Pancreas (tissue), 10 donors: ENCODE results near the gene SCAMP1. TPM values are rescaled to one million over a fixed set of nuclear protein-coding genes. Genes with fewer than 3 reads are reported as not detected.

ENCODE experiments used
- ATAC-seq, 4 donors: fragments of 200-7000 bp; cut with Tn5 transposase; one replicate each; pipeline versions ENCODE4 v1.8.0 to v1.9.1; 2020; ENCODE audit warnings: mild to moderate bottlenecking in 4 of 4, moderate library complexity in 4 of 4
- DNase-seq, 6 donors: peaks; one replicate each; pipeline ENCODE4 v3.0.0-alpha.2; 2020
- FAIRE-seq: peaks from 2 replicates; lab custom pipeline; 2012; peaks lifted over from hg19 to GRCh38; lab: Jason Lieb, UNC
- H3K27ac ChIP-seq, 4 donors: fragments of 200-600 bp; sonication (generic); 1 replicate in 3 of 4; 2 replicates in 1 of 4; pipeline versions ENCODE4 v1.5.0 to v1.8.0; 2020
- H3K27me3 ChIP-seq, 4 donors: fragments of 200-600 bp; one replicate each; pipeline ENCODE4 v1.8.0; 2021
- H3K36me3 ChIP-seq, 3 donors: fragments of 200-600 bp; sonication (generic) in 1 of 3; one replicate each; pipeline versions ENCODE4 v1.5.0 to v1.8.0; 2020 to 2021
- H3K4me1 ChIP-seq, 3 donors: fragments of 200-600 bp; one replicate each; pipeline ENCODE4 v1.8.0; 2021
- H3K4me3 ChIP-seq, 4 donors: fragments of 200-600 bp; sonication (generic) in 2 of 4; one replicate each; pipeline versions ENCODE4 v1.5.0 to v1.8.0; 2020 to 2021
- H3K9me3 ChIP-seq, 4 donors: fragments of 200-600 bp; one replicate each; pipeline ENCODE4 v1.8.0; 2021
- CTCF ChIP-seq, 4 donors: fragments of 200-600 bp; sonication (generic) in 3 of 4; IDR thresholded peaks; one replicate each; pipeline versions ENCODE4 v1.5.0 to v1.8.0; 2021; ENCODE audit warnings: antibody characterized with exemption in 4 of 4
- WGBS, 2 donors: extraction: QIAGEN DNeasy Blood & Tissue Kit; methylation state at CpG; one replicate each; pipeline ENCODE4 v1.1.7; 2013; 5-methylcytosine and 5-hydroxymethylcytosine counted together
- intact Hi-C, 3 donors: fragments of 100-400 bp; cut with DNase I; formaldehyde crosslinking; loops; one replicate each; pipeline versions ENCODE4 v1.11.1 to v1.14.2; 2022
- polyA plus RNA-seq, 2 donors: library from polyadenylated mRNA; stranded (reverse); fragments of 200-250 nt; gene quantifications; one replicate each; pipeline ENCODE4 v1.2.3, GENCODE V29; 2013
- total RNA-seq, 6 donors: library from RNA; stranded (reverse); fragmentation: NEBNext Ultra II Directional in 4 of 6; extraction: Animal tissue kit (Norgen Biotek cat#: 25700) in 4 of 6; gene quantifications; one replicate each; pipeline versions ENCODE4 v1.2.1 to v1.2.4, GENCODE V29; 2021 to 2023
- donor health status: healthy with polysubstance abuse.
- donor health status: DM: no; HTN: no; CAD: no; lungs with moderate emphysema.
- donor health status: DM: no; HTN: no; CAD: no.
- donor health status: control.
- donor health status: control.
- donor health status: Bipolar disorder and iron deficiency.
- donor health status: DM: yes; HTN: yes; CAD: no.
- donor health status: DM: no; HTN: no; CAD: no.
- donor health status: DM: no; HTN: no; CAD: no.
- donor health status: DM: yes; HTN: yes; CAD: no.

Gene SCAMP1
- total and polyA plus RNA-seq, 8 donors = 4.4 to 29.9 (median 20.4) TPM

- no peaks in the 10 kb centered on the region for H3K27me3 ChIP-seq
- no peak for TF ChIP-seq CTCF (IDR thresholded peaks at IDR 0.05)
- H3K9me3 ChIP-seq = no peaks in the 10 kb centered on the region
- no peaks in the 10 kb centered on the region for H3K36me3 ChIP-seq
- FAIRE-seq (no peak), DNase-seq (peak in 1 of 6 donors; percentile 40), ATAC-seq (peak in 2 of 4 donors; percentile 15 to 43)
- 86 to 87% methylated on average over 10 of the region's 10 CpGs for WGBS, 2 donors
- peaks cover 0 to 15% (median 3%) of the 10 kb centered on the region in 3 donors for H3K4me1 ChIP-seq
- intact Hi-C loops = no loop called here
- H3K4me3 ChIP-seq = no peak overlapping the region
- peak overlapping the region in 1 of 4 donors; percentile 33 for H3K27ac ChIP-seq
Observed at GRCh38 chr5:78511121-78511906, 150.9 kb downstream of the SCAMP1 start.

GRCh38 chr5:78512435-78512834 is 152.0 kb downstream of the SCAMP1 start:
- H3K4me1 ChIP-seq = peaks cover 0 to 15% (median 3%) of the 10 kb centered on the region in 3 donors
- no peak overlapping the region for H3K4me3 ChIP-seq
- no peak overlapping the region for H3K27ac ChIP-seq
- ATAC-seq (no peak), DNase-seq (no peak), FAIRE-seq (no peak)
- H3K9me3 ChIP-seq = no peaks in the 10 kb centered on the region
- no peaks in the 10 kb centered on the region for H3K36me3 ChIP-seq
- no peak for TF ChIP-seq CTCF (IDR thresholded peaks at IDR 0.05)
- no peaks in the 10 kb centered on the region for H3K27me3 ChIP-seq
- WGBS, 2 donors = 96 to 98% methylated on average over 3 of the region's 3 CpGs
- intact Hi-C loops = no loop called here

DNA sequence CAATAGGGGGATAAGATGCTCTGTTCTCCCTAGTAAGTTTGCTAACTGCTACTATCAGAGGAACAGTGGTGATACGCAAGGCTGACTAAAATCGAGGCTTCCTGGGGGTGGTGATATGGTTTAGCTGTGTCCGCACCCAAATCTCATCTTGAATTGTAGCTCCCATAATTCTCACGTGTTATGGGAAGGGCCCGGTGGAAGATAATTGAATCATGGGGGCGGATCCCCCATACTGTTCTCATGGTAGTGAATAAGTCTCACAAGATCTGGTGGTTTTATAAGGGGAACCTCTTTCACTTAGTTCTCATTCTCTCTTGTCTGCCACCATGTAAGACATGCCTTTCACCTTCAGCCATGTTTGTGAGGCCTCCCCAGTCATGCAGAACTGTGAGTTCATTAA is 153.0 kb downstream of the SCAMP1 start:
- no peaks in the 10 kb centered on the region for H3K36me3 ChIP-seq
- DNase-seq (no peak), ATAC-seq (no peak), FAIRE-seq (no peak)
- TF ChIP-seq CTCF (IDR thresholded peaks at IDR 0.05) = no peak
- WGBS, 2 donors = 80 to 86% methylated on average over 6 of the region's 6 CpGs
- H3K27me3 ChIP-seq = no peaks in the 10 kb centered on the region
- H3K4me3 ChIP-seq = no peak overlapping the region
- intact Hi-C loops = no loop called here
- H3K27ac ChIP-seq = no peak overlapping the region
- peaks cover 0 to 14% (median 1%) of the 10 kb centered on the region in 3 donors for H3K4me1 ChIP-seq
- H3K9me3 ChIP-seq = no peaks in the 10 kb centered on the region

DNA sequence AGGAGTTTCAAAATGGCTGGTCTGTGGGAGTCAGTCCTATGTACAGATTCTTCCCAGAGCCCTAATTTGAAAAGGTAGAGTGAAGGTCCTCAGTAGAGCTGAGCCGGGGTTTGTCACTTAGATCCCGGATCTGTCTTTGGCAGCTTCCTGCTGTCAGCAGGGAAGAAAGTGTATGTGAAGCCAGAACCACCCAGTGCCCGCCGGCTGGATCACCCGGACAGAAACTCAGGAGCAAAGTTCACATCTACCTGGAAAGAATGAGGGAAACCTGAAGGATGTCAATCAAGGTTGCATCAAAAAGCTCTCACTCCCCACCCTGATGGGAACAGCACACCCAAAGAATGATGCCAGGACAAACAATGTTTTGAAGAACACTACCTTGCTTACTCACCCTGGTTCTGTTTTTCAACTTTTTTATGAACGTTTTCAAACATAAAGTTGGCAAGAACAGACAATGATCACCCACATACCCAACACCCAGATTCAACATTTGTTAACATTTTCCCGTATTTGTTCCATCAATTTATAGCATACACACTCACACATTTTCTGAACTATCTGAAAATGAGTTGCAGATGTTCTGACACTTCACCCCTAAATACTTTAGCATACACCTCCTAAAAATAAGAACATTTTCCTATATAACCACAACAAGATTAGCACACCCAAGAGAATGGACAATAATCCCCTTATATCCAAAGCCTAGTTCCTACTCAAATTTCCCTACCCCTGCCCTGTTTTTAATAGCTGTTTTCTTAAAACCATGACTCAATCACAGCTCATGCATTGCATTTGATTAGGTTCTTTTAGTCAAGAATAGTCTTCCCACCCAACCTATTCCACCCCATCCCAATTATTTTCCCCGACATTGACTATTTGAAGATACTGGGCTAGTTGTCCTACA is 154.3 kb downstream of the SCAMP1 start:
- FAIRE-seq (no peak), DNase-seq (no peak), ATAC-seq (no peak)
- H3K4me1 ChIP-seq = peaks cover 0 to 8% (median 0%) of the 10 kb centered on the region in 3 donors
- no peaks in the 10 kb centered on the region for H3K9me3 ChIP-seq
- TF ChIP-seq CTCF (IDR thresholded peaks at IDR 0.05) = no peak
- H3K36me3 ChIP-seq = no peaks in the 10 kb centered on the region
- intact Hi-C loops = no loop called here
- WGBS, 2 donors = 84 to 89% methylated on average over 8 of the region's 8 CpGs
- no peak overlapping the region for H3K4me3 ChIP-seq
- H3K27ac ChIP-seq = no peak overlapping the region
- no peaks in the 10 kb centered on the region for H3K27me3 ChIP-seq
